Endothelial cell of umbilical vein (primary cell): ENCODE data around the gene SPAG16. TPM values are rescaled to one million over a fixed set of nuclear protein-coding genes. Genes with fewer than 3 reads are reported as not detected.

Source experiments
- BruUV-seq: library from RNA; stranded (reverse); fragments of 400-500 nt; replicated peaks from 2 replicates; lab custom pipeline; 2021; lab: Mats Ljungman, UMichigan
- CTCF ChIA-PET: fragments of 300-600, 350-600 bp; sonication (Branson Sonifier 250); formaldehyde crosslinking; loops from one replicate; lab custom pipeline; 2021; ENCODE audit warnings: antibody characterized with exemption, inconsistent platforms; lab: Charles Lee
- POLR2A ChIA-PET: fragments of 300-600, 350-600 bp; sonication (Branson Sonifier 250); formaldehyde crosslinking; loops from one replicate; lab custom pipeline; 2021; ENCODE audit warnings: antibody characterized with exemption, inconsistent platforms; lab: Charles Lee
- DNase-seq: peaks from one replicate; pipeline ENCODE4 v3.0.0-alpha.2; 2011; ENCODE audit warnings: low read depth, low spot score
- FAIRE-seq: peaks from 2 replicates; lab custom pipeline; 2011; peaks lifted over from hg19 to GRCh38; lab: Jason Lieb, UNC
- H2AFZ ChIP-seq: 2 replicates; pipeline ENCODE4 v1.6.0; 2012; ENCODE audit warnings: low read depth, low read length, control low read depth, inconsistent platforms
- H3K27ac ChIP-seq: 2 replicates; pipeline ENCODE4 v1.5.1; 2011; ENCODE audit warnings: low read depth, mild to moderate bottlenecking, control low read depth, low read length, moderate library complexity; ENCODE audit not compliant: insufficient read depth
- H3K27me3 ChIP-seq, 2 experiments: 2 replicates each; pipeline versions ENCODE4 v1.6.0 to v1.6.1; 2011; ENCODE audit warnings: low read length in 2 of 2, mixed read lengths in 1 of 2; ENCODE audit not compliant: control insufficient read depth in 2 of 2, insufficient read depth in 2 of 2
- H3K36me3 ChIP-seq, 2 experiments: 2 replicates in 1 of 2; 3 replicates in 1 of 2; pipeline ENCODE4 v1.5.1; 2011; ENCODE audit warnings: low read length in 2 of 2, mild to moderate bottlenecking in 1 of 2, moderate library complexity in 1 of 2; ENCODE audit not compliant: control insufficient read depth in 2 of 2, insufficient read depth in 2 of 2; ENCODE audit errors: extremely low read depth in 1 of 2
- H3K4me1 ChIP-seq: 3 replicates; pipeline ENCODE4 v1.5.1; 2011; ENCODE audit warnings: mild to moderate bottlenecking, low read length; ENCODE audit not compliant: control insufficient read depth, insufficient read depth; ENCODE audit errors: extremely low read depth
- H3K4me2 ChIP-seq: 2 replicates; pipeline ENCODE4 v1.6.1; 2011; ENCODE audit warnings: low read length, control low read depth, mixed read lengths; ENCODE audit not compliant: insufficient read depth
- H3K4me3 ChIP-seq, 3 experiments: fragments of 200-600 bp in 1 of 3; sonication (generic), shearing (Covaris generic) in 1 of 3; replicated peaks in 1 of 3; 2 replicates each; pipeline ENCODE4 v1.5.1; 2011 to 2016; ENCODE audit warnings: control low read depth in 3 of 3, low read length in 3 of 3, mild to moderate bottlenecking in 2 of 3, inconsistent platforms in 1 of 3, low read depth in 1 of 3, moderate library complexity in 1 of 3; ENCODE audit not compliant: insufficient read depth in 1 of 3
- H3K79me2 ChIP-seq: 2 replicates; pipeline ENCODE4 v1.6.0; 2012; ENCODE audit warnings: low read length, inconsistent platforms; ENCODE audit not compliant: control insufficient read depth, insufficient read depth
- H3K9ac ChIP-seq: replicated peaks from 2 replicates; pipeline ENCODE3; 2011; ENCODE audit warnings: low read length, control low read depth; ENCODE audit not compliant: insufficient read depth; ENCODE audit errors: extremely low read depth
- H3K9me1 ChIP-seq: replicated peaks from 3 replicates; pipeline ENCODE4 v1.6.0; 2011; ENCODE audit warnings: mild to moderate bottlenecking, low read length; ENCODE audit not compliant: control insufficient read depth, insufficient read depth; ENCODE audit errors: extremely low read depth
- H3K9me3 ChIP-seq: replicated peaks from 2 replicates; pipeline ENCODE4 v1.5.1; 2012; ENCODE audit warnings: low read length, inconsistent platforms; ENCODE audit not compliant: control insufficient read depth, insufficient read depth
- H4K20me1 ChIP-seq: replicated peaks from 2 replicates; pipeline ENCODE3; 2011; ENCODE audit warnings: mild to moderate bottlenecking, low read length; ENCODE audit not compliant: control insufficient read depth, insufficient read depth; ENCODE audit errors: extremely low read depth
- EZH2 ChIP-seq: IDR thresholded peaks from 2 replicates; pipeline ENCODE4 v1.6.1; 2012; ENCODE audit warnings: borderline replicate concordance, low read depth, mild to moderate bottlenecking, moderate library complexity, low read length, inconsistent platforms; ENCODE audit not compliant: severe bottlenecking
- FOS ChIP-seq: IDR thresholded peaks from 2 replicates; pipeline ENCODE4 v1.6.1; 2011; ENCODE audit warnings: mild to moderate bottlenecking, low read length, moderate library complexity, borderline replicate concordance; ENCODE audit not compliant: insufficient read depth
- GATA2 ChIP-seq: IDR thresholded peaks from 2 replicates; pipeline ENCODE4 v1.7.0; 2011; ENCODE audit warnings: low read depth, mild to moderate bottlenecking, moderate library complexity, mixed read lengths, low read length; ENCODE audit not compliant: insufficient read length, insufficient read depth
- JUN ChIP-seq: IDR thresholded peaks from 2 replicates; pipeline ENCODE4 v1.6.1; 2011; ENCODE audit warnings: borderline replicate concordance, low read depth; ENCODE audit not compliant: insufficient read length, insufficient read depth
- MAX ChIP-seq: IDR thresholded peaks from 2 replicates; pipeline ENCODE4 v1.6.1; 2011; ENCODE audit not compliant: insufficient read depth, insufficient read length
- MYC ChIP-seq: IDR thresholded peaks from one replicate; pipeline ENCODE4 v1.6.1; 2011; ENCODE audit warnings: mild to moderate bottlenecking, low read depth, low read length
- POLR2A ChIP-seq: IDR thresholded peaks from 2 replicates; pipeline ENCODE4 v1.6.1; 2012; ENCODE audit warnings: low read depth, mild to moderate bottlenecking, control low read depth, low read length
- POLR2AphosphoS5 ChIP-seq: IDR thresholded peaks from 2 replicates; pipeline ENCODE4 v1.6.1; 2012; ENCODE audit warnings: low read depth, mild to moderate bottlenecking, control low read depth, low read length, moderate library complexity; ENCODE audit not compliant: insufficient read depth
- dilution Hi-C: fragments of 300-500 bp; cut with MboI; formaldehyde crosslinking; loops from one replicate; pipeline ENCODE4 v1.15.0; 2019; ENCODE audit warnings: low sequenced_read_pairs; ENCODE audit not compliant: extremely low pct_ligation_motif_present
- intact Hi-C: fragments of 100-400 bp; cut with micrococcal nuclease; formaldehyde crosslinking; loops from one replicate; pipeline ENCODE4 v1.10.0; 2022
- polyA plus RNA-seq, 4 experiments: library from polyadenylated mRNA; depleted of rRNA in 3 of 4; stranded (reverse) in 3 of 4; unstranded in 1 of 4; fragments of >200 nt; gene quantifications; 2 replicates each; pipeline versions ENCODE4 v1.2.1 to v1.2.3, GENCODE V29; 2011 to 2012; ENCODE audit warnings: missing spikeins in 1 of 4
- total RNA-seq: library from RNA; stranded (reverse); gene quantifications from 2 replicates; pipeline ENCODE4 v1.2.3, GENCODE V29; 2021
- TF ChIP-seq, protein P1 (sequence below), 2 donors: IDR thresholded peaks; 1 replicate in 1 of 2; 2 replicates in 1 of 2; pipeline ENCODE4 v1.5.1; 2011; ENCODE audit warnings: low read length in 2 of 2, mild to moderate bottlenecking in 2 of 2, moderate library complexity in 2 of 2, control low read depth in 1 of 2, inconsistent platforms in 1 of 2, low read depth in 1 of 2; ENCODE audit not compliant: insufficient read depth in 1 of 2; ENCODE audit errors: extremely low read depth in 1 of 2

The SPAG16 gene
- total and polyA plus RNA-seq, 2 donors (not counting 3 experiments of a cell fraction or from before 2014, with no cell fraction given), result 4.0 to 7.7 TPM

GRCh38 chr2:214185546-214185945 is 901.3 kb downstream of the SPAG16 start:
- dilution Hi-C loops (no loop called here), intact Hi-C loops (no loop called here)
- Histone ChIP-seq H3K9me3 (no peaks in the 10 kb centered on the region), H3K4me1 (no peaks in the 10 kb centered on the region), H3K9me1 (no peaks in the 10 kb centered on the region), H2AFZ (no peak overlapping the region), H3K79me2 (no peaks in the 10 kb centered on the region), H3K36me3 (no peaks in the 10 kb centered on the region), H3K4me2 (no peak overlapping the region), H3K4me3 (no peak overlapping the region), H3K9ac (no peak overlapping the region), H4K20me1 (no peaks in the 10 kb centered on the region), H3K27me3 (no peaks in the 10 kb centered on the region), H3K27ac (no peak overlapping the region)
- FAIRE-seq, result no peak
- ChIA-PET CTCF (no interaction called here), POLR2A (no interaction called here)
- no peak for TF ChIP-seq MAX
- TF ChIP-seq, protein P1, sequence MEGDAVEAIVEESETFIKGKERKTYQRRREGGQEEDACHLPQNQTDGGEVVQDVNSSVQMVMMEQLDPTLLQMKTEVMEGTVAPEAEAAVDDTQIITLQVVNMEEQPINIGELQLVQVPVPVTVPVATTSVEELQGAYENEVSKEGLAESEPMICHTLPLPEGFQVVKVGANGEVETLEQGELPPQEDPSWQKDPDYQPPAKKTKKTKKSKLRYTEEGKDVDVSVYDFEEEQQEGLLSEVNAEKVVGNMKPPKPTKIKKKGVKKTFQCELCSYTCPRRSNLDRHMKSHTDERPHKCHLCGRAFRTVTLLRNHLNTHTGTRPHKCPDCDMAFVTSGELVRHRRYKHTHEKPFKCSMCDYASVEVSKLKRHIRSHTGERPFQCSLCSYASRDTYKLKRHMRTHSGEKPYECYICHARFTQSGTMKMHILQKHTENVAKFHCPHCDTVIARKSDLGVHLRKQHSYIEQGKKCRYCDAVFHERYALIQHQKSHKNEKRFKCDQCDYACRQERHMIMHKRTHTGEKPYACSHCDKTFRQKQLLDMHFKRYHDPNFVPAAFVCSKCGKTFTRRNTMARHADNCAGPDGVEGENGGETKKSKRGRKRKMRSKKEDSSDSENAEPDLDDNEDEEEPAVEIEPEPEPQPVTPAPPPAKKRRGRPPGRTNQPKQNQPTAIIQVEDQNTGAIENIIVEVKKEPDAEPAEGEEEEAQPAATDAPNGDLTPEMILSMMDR (IDR thresholded peaks at IDR 0.05; ENCODE audit: extremely low read depth in 1 of 2, insufficient read depth in 1 of 2, low read depth in 1 of 2, low read length in 2 of 2), result no peak
- no peak for TF ChIP-seq POLR2A
- no peak for TF ChIP-seq POLR2AphosphoS5
- TF ChIP-seq MYC, result no peak
- no peak for TF ChIP-seq GATA2
- no peak for TF ChIP-seq FOS
- TF ChIP-seq JUN, result no peak
- no peak for TF ChIP-seq EZH2
- no TSS peak for BruUV-seq
- no peak for DNase-seq
